H1 (cell line): ENCODE measurements around the gene RAB4B. TPM values are rescaled to one million over a fixed set of nuclear protein-coding genes. Genes with fewer than 3 reads are reported as not detected.
A peak's percentile ranks its signal among the peaks of the same experiment; 100 is the strongest.
"Not testable (repeated sequence)": the region's sequence is repeated elsewhere in the genome, so short reads cannot be mapped to it uniquely, and the experiment has no call there.

ENCODE experiments used
- CTCF ChIA-PET: fragments of 300-600 bp; sonication (Branson Sonifier 250); formaldehyde crosslinking; loops from one replicate; lab custom pipeline; 2021; ENCODE audit not compliant: partially characterized antibody; lab: Charles Lee
- POLR2A ChIA-PET: fragments of 300-600 bp; sonication (Branson Sonifier 250); formaldehyde crosslinking; loops from one replicate; lab custom pipeline; 2021; ENCODE audit warnings: inconsistent platforms; ENCODE audit not compliant: partially characterized antibody; lab: Charles Lee
- DNase-seq, 2 experiments: peaks; one replicate each; pipeline versions ENCODE4 v3.0.0 to v3.0.0-alpha.2; 2010 to 2022; ENCODE audit warnings: low spot score in 2 of 2, low read depth in 1 of 2, mixed read lengths in 1 of 2
- FAIRE-seq: peaks from 2 replicates; lab custom pipeline; 2011; peaks lifted over from hg19 to GRCh38; lab: Jason Lieb, UNC
- H2AFZ ChIP-seq: 2 replicates; pipeline ENCODE4 v1.8.1; 2012; ENCODE audit warnings: low read length, inconsistent platforms
- H2AK5ac ChIP-seq: 2 replicates; pipeline ENCODE4 v1.6.1; 2013; ENCODE audit warnings: low read depth, low read length
- H2BK120ac ChIP-seq: replicated peaks from 2 replicates; pipeline ENCODE3; 2013; ENCODE audit warnings: low read depth, low read length, inconsistent platforms
- H2BK12ac ChIP-seq: 2 replicates; pipeline ENCODE4 v1.6.1; 2013; ENCODE audit warnings: low read depth, low read length
- H2BK15ac ChIP-seq: 2 replicates; pipeline ENCODE4 v1.6.1; 2013; ENCODE audit warnings: low read length
- H2BK20ac ChIP-seq: 2 replicates; pipeline ENCODE4 v1.6.1; 2013; ENCODE audit warnings: low read length
- H2BK5ac ChIP-seq: 2 replicates; pipeline ENCODE4 v1.6.1; 2013; ENCODE audit warnings: low read depth, low read length
- H3K14ac ChIP-seq: 2 replicates; pipeline ENCODE4 v1.6.1; 2013; ENCODE audit warnings: inconsistent platforms; ENCODE audit not compliant: insufficient read length
- H3K18ac ChIP-seq: 2 replicates; pipeline ENCODE4 v1.6.1; 2013; ENCODE audit warnings: low read length; ENCODE audit errors: extremely low read depth
- H3K23ac ChIP-seq: 2 replicates; pipeline ENCODE4 v1.6.1; 2013; ENCODE audit warnings: inconsistent platforms; ENCODE audit not compliant: insufficient read length
- H3K23me2 ChIP-seq: 2 replicates; pipeline ENCODE4 v1.6.1; 2013; ENCODE audit warnings: low read depth, low read length
- H3K27ac ChIP-seq: 2 replicates; pipeline ENCODE4 v1.6.1; 2011; ENCODE audit warnings: low read depth, low read length, inconsistent platforms
- H3K27me3 ChIP-seq, 4 experiments: replicated peaks in 1 of 4; 1 replicate in 1 of 4; 2 replicates in 3 of 4; pipeline versions ENCODE4 v1.6.1 to v1.8.1; 2011 to 2013; ENCODE audit warnings: low read length in 3 of 4, mild to moderate bottlenecking in 3 of 4, inconsistent platforms in 2 of 4, mixed read lengths in 2 of 4, moderate library complexity in 1 of 4; ENCODE audit not compliant: control insufficient read depth in 3 of 4, insufficient read depth in 3 of 4; ENCODE audit errors: extremely low read depth in 1 of 4
- H3K36me3 ChIP-seq, 4 experiments: 2 replicates each; pipeline versions ENCODE4 v1.6.1 to v1.8.1; 2011 to 2013; ENCODE audit warnings: mild to moderate bottlenecking in 4 of 4, low read length in 3 of 4, moderate library complexity in 2 of 4, control low read depth in 1 of 4, inconsistent platforms in 1 of 4; ENCODE audit not compliant: insufficient read depth in 4 of 4, control insufficient read depth in 2 of 4
- H3K4ac ChIP-seq: replicated peaks from 2 replicates; pipeline ENCODE3; 2013; ENCODE audit warnings: low read length, low read depth, mixed read lengths, inconsistent platforms; ENCODE audit not compliant: insufficient read length
- H3K4me1 ChIP-seq, 4 experiments: replicated peaks in 1 of 4; 1 replicate in 1 of 4; 2 replicates in 3 of 4; pipeline versions ENCODE4 v1.6.1 to v1.8.1; 2011 to 2013; ENCODE audit warnings: low read length in 3 of 4, inconsistent platforms in 2 of 4, mixed read lengths in 1 of 4; ENCODE audit not compliant: insufficient read depth in 4 of 4, control insufficient read depth in 3 of 4
- H3K4me2 ChIP-seq, 2 experiments: 2 replicates each; pipeline versions ENCODE4 v1.6.1 to v1.8.1; 2011 to 2013; ENCODE audit warnings: low read depth in 2 of 2, low read length in 2 of 2, control low read depth in 1 of 2, inconsistent platforms in 1 of 2, mild to moderate bottlenecking in 1 of 2; ENCODE audit not compliant: insufficient read depth in 1 of 2
- H3K4me3 ChIP-seq, 4 experiments: fragments of 200-600, 300-600 bp in 1 of 4; sonication (generic), shearing (Covaris generic), sonication (Bioruptor Twin) in 1 of 4; 2 replicates each; pipeline versions ENCODE4 v1.5.1 to v1.8.1; 2011 to 2016; ENCODE audit warnings: low read length in 4 of 4, low read depth in 3 of 4, control low read depth in 2 of 4, inconsistent platforms in 2 of 4, mild to moderate bottlenecking in 2 of 4, mixed read lengths in 1 of 4, moderate library complexity in 1 of 4; ENCODE audit not compliant: insufficient read depth in 2 of 4; ENCODE audit errors: extremely low read depth in 1 of 4
- H3K56ac ChIP-seq: replicated peaks from 2 replicates; pipeline ENCODE3; 2013; ENCODE audit warnings: low read depth, mild to moderate bottlenecking, mixed read lengths, low read length, inconsistent platforms; ENCODE audit not compliant: insufficient read length
- H3K79me1 ChIP-seq: 2 replicates; pipeline ENCODE4 v1.6.1; 2013; ENCODE audit warnings: low read depth, low read length, control low read depth
- H3K79me2 ChIP-seq, 2 experiments: 2 replicates each; pipeline versions ENCODE4 v1.6.1 to v1.8.1; 2012 to 2013; ENCODE audit warnings: low read length in 2 of 2, mild to moderate bottlenecking in 2 of 2, inconsistent platforms in 1 of 2; ENCODE audit not compliant: insufficient read depth in 2 of 2, control insufficient read depth in 1 of 2
- H3K9ac ChIP-seq, 4 experiments: replicated peaks in 1 of 4; 1 replicate in 1 of 4; 2 replicates in 3 of 4; pipeline versions ENCODE4 v1.6.1 to v1.8.1; 2011 to 2013; ENCODE audit warnings: low read depth in 3 of 4, low read length in 3 of 4, control low read depth in 2 of 4, mild to moderate bottlenecking in 2 of 4, moderate library complexity in 2 of 4, inconsistent platforms in 1 of 4; ENCODE audit errors: extremely low read depth in 1 of 4
- H3K9me3 ChIP-seq, 2 experiments: 2 replicates each; pipeline versions ENCODE4 v1.6.1 to v1.8.1; 2012 to 2013; ENCODE audit warnings: mild to moderate bottlenecking in 2 of 2, moderate library complexity in 2 of 2, control low read depth in 1 of 2, inconsistent platforms in 1 of 2, low read depth in 1 of 2, low read length in 1 of 2, mixed read lengths in 1 of 2; ENCODE audit not compliant: insufficient read depth in 2 of 2
- H4K20me1 ChIP-seq, 2 experiments: replicated peaks in 1 of 2; 2 replicates each; pipeline versions ENCODE3 to v1.8.1; 2011 to 2013; ENCODE audit warnings: inconsistent platforms in 2 of 2, low read length in 2 of 2, mild to moderate bottlenecking in 1 of 2; ENCODE audit not compliant: insufficient read depth in 2 of 2, control insufficient read depth in 1 of 2
- H4K5ac ChIP-seq: 2 replicates; pipeline ENCODE4 v1.6.1; 2013; ENCODE audit warnings: low read length, low read depth, mixed read lengths, inconsistent platforms; ENCODE audit not compliant: insufficient read length
- H4K8ac ChIP-seq: 2 replicates; pipeline ENCODE4 v1.8.0; 2013; ENCODE audit warnings: mild to moderate bottlenecking, moderate library complexity, low read length, inconsistent platforms; ENCODE audit not compliant: insufficient read depth; ENCODE audit errors: extremely low read depth
- H4K91ac ChIP-seq: replicated peaks from 2 replicates; pipeline ENCODE3; 2013; ENCODE audit warnings: low read length, mixed read lengths, inconsistent platforms; ENCODE audit not compliant: insufficient read length
- WGBS, 2 experiments: shearing (Covaris generic) in 1 of 2; methylation state at CpG; one replicate each; pipeline versions ENCODE4 v1.1.6 to v1.1.7; 2013 to 2015; ENCODE audit warnings: low lambda C conversion rate in 2 of 2, mixed read lengths in 2 of 2, inconsistent platforms in 1 of 2, low coverage in 1 of 2, missing lambda C conversion rate in 1 of 2; ENCODE audit not compliant: insufficient replicate concordance in 2 of 2, insufficient coverage in 1 of 2, insufficient read length in 1 of 2; ENCODE audit errors: extremely low coverage in 1 of 2, missing lambda C conversion rate in 1 of 2; 5-methylcytosine and 5-hydroxymethylcytosine counted together
- polyA plus RNA-seq, 7 experiments: library from polyadenylated mRNA; depleted of rRNA in 3 of 7; stranded (reverse) in 5 of 7; unstranded in 2 of 7; fragments of >200 nt in 5 of 7; fragments of 200-250 nt in 2 of 7; gene quantifications; 1 replicate in 5 of 7; 2 replicates in 1 of 7; 4 replicates in 1 of 7; pipeline versions ENCODE4 v1.2.1 to v1.2.3, GENCODE V29; 2011 to 2013; ENCODE audit warnings: missing spikeins in 2 of 7, mixed read lengths in 2 of 7
- total RNA-seq: library from RNA; stranded (reverse); fragmentation: NEBNext Ultra II Directional; extraction: Animal tissue kit (Norgen Biotek cat#: 25700); gene quantifications from 2 replicates; pipeline ENCODE4 v1.2.1, GENCODE V29; 2021

Gene RAB4B
- total and polyA plus RNA-seq, 2 of the 8 experiments (the other 6 are each of a cell fraction or from before 2014, with no cell fraction given) = 15.9 to 28.6 TPM

GRCh38 chr19:40826699-40827385 is 48.8 kb downstream of the RAB4B start:
- H2AK5ac ChIP-seq = peak overlapping the region; percentile 95
- H3K9ac ChIP-seq, H3K18ac ChIP-seq, H3K27me3 ChIP-seq, DNase-seq, H3K79me2 ChIP-seq, CTCF ChIA-PET, H4K20me1 ChIP-seq, H3K4me1 ChIP-seq, H3K4ac ChIP-seq, H3K14ac ChIP-seq, H3K56ac ChIP-seq, H4K91ac ChIP-seq, H3K4me3 ChIP-seq, H3K27ac ChIP-seq, H3K9me3 ChIP-seq, H3K4me2 ChIP-seq, FAIRE-seq, H4K5ac ChIP-seq, H2BK120ac ChIP-seq, H3K79me1 ChIP-seq, H3K36me3 ChIP-seq, H3K23ac ChIP-seq, H3K23me2 ChIP-seq, H4K8ac ChIP-seq: not testable (repeated sequence)
- 0 out of 2 replicates have a peak overlapping the region, but pooled peaks have one; percentile 68 for H2BK5ac ChIP-seq
- POLR2A ChIA-PET = interaction anchor here (0.8 kb wide), 1 partner anchor 29 kb away, joined by 4 read pairs; no protein-coding TSS in a partner anchor
- 0 out of 2 replicates have a peak overlapping the region, but pooled peaks have one; percentile 8 for H2AFZ ChIP-seq
- peak overlapping the region; percentile 34; the same call in 1 of the 2 replicates for H2BK20ac ChIP-seq
- WGBS, 2 experiments = 94% methylated on average over 29 of the region's 29 CpGs; no CpG with 5 or more reads in 1 of the 2 experiments
- peak overlapping the region; percentile 72; the same call in 1 of the 2 replicates for H2BK15ac ChIP-seq
- H2BK12ac ChIP-seq = peak overlapping the region; percentile 97; the same call in 1 of the 2 replicates
